Prostate gland (tissue), 2 donors: Measurements from ENCODE around the gene CCDC146.

Experiments used
- CTCF ChIP-seq, 4 experiments: fragments of 200-600 bp in 2 of 4; fragments of 450-650 bp in 2 of 4; sonication (generic) in 2 of 4; IDR thresholded peaks; 1 replicate in 3 of 4; 2 replicates in 1 of 4; pipeline ENCODE4 v1.5.1; 2016 to 2019; ENCODE audit warnings: antibody characterized with exemption in 4 of 4, mild to moderate bottlenecking in 2 of 4, moderate library complexity in 2 of 4
- POLR2AphosphoS5 ChIP-seq: sonication (generic); formaldehyde crosslinking; IDR thresholded peaks from one replicate; pipeline ENCODE4 v1.6.1; 2017; ENCODE audit warnings: antibody characterized with exemption

DNA sequence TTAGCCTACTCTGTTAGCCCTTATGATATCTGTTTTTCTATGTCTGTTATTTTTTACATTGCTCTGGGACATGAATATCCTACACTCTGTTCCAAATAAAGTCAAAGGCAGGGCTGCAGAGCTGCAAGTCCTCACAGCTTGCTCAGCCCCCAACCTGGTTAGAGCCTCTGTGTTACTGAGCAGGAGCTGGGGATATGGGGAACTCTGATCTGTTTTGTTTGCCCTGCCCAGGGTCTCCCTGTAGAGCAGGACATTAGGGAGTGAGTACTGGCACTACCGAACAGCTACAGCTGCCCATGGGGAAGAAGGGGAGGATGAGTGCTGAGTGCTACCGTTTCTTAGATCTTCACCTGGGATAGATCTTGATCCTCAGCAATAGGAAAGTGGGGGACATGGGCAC is 110.1 kb downstream of the CCDC146 start:
- TF ChIP-seq CTCF (IDR thresholded peaks at IDR 0.05) = no peak
- no peak for TF ChIP-seq POLR2AphosphoS5
